Epidermal melanocyte (primary cell): ENCODE results near the gene ATP8A2.

Experiments used
- DNase-seq: peaks from one replicate; pipeline ENCODE4 v3.0.0; 2011; ENCODE audit warnings: low spot score; ENCODE audit not compliant: insufficient read length

The ATP8A2 gene

GRCh38 chr13:25727250-25727649 is 355.5 kb downstream of the ATP8A2 start:
- DNase-seq = no peak

GRCh38 chr13:25727810-25728209 is 356.0 kb downstream of the ATP8A2 start:
- DNase-seq = no peak

DNA sequence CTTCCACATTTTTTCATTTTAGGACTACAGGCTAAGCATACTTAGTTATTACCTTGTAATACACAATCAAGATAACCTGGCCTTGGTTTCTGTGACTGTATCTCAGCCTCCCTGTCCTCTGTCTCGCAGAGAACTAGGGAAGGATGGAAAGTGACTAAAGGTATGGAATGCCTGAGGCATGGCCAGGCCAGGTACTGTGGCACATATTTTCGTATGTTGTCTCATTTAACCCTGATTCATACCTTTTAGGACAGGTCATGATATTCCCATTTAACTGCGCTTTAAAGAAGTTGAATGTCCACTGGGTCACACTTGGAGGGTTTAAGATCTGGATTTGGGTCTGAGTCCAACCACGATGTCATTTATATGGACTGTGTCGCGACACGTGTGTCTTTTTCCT is 357.4 kb downstream of the ATP8A2 start:
- no peak for DNase-seq

DNA sequence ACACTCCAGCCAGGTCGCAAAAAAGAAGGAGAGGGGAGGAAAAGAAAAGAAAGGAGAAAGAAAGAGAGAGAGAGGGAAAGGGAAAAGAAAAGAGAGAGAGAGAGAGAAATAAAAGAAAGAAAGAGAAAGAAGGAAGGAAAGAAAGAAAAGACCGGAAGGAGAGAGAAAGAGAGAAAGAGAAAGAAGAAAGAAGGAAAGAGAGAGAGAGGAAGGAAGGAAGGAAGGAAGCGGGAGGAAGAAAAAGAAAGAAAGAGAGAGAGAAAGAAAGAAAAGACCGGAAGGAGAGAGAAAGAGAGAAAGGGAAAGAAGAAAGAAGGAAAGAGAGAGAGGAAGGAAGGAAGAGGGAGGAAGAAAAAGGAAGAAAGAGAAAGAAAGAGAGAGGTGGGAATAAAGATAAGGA is 359.3 kb downstream of the ATP8A2 start:
- DNase-seq = no peak

- DNase-seq = no peak
Observed at GRCh38 chr13:25731536-25731935, 359.8 kb downstream of the ATP8A2 start.

DNA sequence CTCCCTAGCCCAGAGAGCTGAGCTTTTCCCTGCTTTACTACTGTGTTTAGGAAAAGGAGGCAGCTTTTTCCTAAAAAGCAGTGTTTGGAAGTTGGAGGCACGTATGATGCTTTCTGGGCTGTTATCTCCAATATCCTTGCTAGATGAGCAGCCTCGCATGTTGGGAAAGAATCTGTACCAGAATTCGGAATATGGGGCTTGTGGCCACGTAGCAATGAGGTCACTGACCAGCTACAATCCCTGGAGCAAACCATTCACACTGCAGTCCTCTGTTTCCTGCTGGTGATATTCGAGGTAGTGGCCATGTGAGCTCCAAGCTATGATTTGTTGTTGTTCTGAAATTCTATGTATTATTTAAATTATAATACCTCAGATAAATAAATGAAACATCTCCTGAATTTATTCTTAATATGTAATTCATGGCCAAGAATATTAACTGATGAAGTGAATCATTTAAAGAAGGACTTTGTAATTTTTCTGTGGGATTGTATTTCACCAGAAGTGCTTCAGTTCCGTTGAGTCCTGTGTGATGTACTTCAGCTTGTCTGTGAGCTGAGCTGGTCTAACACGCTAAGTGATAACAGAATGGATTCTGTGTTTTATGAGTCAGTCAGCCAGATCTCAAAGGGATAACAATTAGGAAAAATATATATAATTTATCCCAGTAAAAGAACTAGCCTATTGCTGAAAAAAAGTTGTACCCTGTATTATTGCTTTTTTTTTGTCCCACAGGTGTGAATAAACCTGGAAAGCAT is 360.5 kb downstream of the ATP8A2 start:
- DNase-seq = no peak

DNA sequence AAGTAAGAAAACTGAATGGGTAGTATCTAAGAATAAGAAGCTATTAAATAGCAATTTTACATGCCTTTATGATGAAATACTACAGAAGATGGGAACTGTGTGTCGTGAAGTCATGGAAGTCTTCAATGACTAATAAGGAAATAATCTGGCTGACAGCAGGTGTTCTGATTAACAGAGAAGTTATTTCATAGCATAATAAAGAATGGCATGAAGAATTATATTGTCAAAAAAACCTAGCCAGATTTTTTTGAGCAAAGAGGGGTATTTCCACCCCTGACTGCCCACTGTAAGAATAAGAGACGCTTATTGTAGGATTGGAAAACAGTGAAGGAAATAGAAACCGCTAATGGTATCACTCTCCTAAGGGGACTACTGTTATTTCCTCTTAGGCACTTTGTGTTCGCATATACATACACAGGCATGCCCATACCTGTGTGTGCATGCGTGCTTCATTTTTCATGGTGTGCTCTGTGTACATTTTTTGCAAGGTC is 361.3 kb downstream of the ATP8A2 start:
- DNase-seq = no peak

- no peak for DNase-seq
Observed at GRCh38 chr13:25733696-25734435, 362.1 kb downstream of the ATP8A2 start.

GRCh38 chr13:25738342-25739196 is 366.8 kb downstream of the ATP8A2 start:
- DNase-seq = no peak

DNA sequence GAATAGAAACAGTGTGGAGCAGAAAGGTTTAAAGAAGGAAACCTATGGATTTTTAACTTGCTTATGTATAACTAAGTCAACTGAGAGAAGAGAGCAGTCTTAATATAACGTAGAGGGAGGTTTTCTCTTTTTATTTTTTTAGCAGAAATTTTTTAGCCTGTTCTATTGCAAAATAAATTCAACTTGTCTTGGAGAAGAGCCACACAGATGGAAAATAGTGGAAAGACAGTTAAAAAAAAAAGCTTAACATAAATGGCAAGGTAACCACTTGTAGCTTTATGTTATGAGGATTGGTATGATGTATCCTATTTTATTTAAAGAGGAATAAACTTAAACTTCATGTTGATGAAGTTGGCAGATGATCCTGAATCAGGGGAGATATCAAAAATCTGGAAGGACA is 367.6 kb downstream of the ATP8A2 start:
- DNase-seq = no peak

DNA sequence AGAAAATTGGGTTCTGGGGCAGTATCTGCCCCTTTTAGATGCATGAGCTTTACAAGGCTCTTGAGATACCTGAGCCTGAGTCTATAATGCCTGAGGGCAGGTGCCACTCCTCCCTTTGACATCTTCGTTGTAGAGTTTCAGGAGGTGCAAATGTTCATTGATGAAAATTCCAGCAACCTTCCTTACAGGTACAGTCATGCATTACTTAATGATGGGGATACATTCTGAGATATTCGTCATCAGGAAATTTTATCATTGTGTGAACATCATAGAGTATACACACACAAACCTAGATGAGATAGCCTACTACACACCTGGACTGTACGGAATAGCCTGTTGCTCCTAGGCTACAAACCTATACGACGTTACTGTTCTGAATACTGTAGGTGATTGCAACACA is 370.0 kb downstream of the ATP8A2 start:
- no peak for DNase-seq

DNA sequence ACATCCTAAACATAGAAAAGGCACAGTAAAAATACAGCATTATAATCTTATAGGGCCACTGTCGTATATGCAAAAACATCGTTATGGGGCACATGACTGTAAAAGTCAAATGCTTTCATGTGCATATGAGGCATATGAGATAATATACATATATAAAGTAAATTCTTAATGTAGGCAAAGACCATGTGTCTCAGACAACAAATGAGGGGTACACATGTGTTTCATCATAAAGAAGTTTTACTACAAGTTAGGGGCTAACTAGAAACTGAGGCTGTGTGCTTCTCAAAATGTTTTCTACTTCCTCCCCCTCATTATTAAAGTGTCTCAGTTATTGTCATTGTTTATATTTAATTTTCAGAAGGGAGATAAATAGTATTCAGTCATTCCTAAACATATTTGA is 370.4 kb downstream of the ATP8A2 start:
- DNase-seq = no peak

- DNase-seq = no peak
Observed at GRCh38 chr13:25743421-25743820, 371.6 kb downstream of the ATP8A2 start.

DNA sequence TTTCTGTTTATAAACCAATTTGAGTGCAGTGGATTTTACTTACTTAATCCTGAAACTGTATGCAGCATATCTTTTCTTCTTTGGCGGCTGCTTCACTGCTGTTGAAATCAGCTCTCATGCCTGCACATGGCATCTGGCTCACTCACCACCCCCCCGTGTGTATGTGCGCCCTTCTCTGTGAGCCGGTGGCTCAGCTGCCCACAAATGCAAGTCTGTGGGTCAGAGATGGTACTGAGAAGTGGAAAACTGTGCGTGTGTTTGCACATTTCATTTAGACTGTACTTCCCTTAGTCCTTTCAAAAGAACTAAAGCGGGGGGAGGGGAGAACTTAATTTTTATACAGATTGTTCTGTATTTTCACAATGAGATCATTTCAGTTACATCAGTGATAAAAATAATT is 372.4 kb downstream of the ATP8A2 start:
- no peak for DNase-seq

DNA sequence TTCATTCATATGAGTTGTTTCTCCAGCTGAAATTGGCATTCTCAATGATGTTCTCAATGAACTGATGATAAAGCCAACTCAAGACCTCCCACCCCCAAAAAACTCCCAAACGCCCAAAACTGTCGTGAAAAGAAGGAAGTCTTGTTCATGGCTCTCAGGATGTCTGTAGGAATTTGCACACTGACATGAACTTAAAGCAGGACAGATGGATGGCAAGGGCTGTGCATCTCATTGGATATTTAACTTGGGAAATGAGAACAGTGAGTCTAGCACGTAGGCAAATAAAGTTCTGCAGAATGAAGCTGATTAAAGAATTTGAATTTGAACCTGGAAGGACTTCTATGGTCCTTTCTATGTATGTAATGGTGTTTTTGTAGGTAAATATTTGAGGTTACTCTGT is 374.4 kb downstream of the ATP8A2 start:
- DNase-seq = no peak

DNA sequence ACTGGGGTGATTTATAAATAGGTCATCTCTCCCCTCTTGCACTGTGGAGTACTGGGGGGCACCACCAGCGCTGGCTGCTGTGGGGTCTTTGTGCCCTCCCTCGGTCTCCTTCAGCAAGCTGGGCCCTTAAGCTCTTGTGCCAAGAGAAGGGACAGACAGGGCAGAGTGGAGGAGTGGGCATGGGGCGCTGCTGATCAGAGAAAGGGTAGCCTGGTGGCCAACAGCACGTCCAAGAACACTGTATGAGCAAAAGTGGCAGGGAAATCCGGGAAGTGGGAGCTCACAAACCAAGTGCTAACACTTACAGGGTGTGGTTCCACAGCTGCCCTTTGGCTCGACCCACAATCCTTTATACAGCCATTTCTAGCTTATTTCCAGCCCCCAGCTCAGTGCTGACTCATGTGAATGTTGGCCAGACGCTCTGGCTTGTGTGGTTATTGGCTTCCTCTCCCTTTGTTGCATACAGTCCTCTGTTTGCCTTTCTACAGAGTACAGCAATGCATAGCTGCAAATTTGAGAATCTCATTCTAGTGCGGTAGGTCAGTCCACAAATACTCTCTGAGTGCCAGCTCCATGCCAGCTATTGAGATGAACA is 381.3 kb downstream of the ATP8A2 start:
- no peak for DNase-seq

DNA sequence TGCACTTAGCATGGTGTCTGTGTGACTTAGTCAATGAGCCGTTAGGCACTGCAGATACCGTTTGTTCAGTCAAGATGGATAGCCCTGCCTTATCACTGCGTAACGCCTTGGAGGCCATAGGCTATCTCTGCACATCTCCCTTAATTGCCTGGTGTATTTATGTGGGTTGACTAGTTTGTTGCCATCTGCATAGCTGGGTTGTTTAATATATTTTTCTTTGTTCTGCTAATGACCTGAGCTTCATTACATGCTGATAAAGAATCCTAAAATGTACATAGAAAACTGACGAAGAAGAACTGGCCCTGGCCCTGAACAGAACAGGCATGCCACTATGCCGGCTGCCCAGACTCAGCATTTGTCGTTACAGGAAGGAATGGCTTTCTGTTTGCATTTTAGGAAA is 382.2 kb downstream of the ATP8A2 start:
- no peak for DNase-seq

GRCh38 chr13:25756251-25756650 is 384.5 kb downstream of the ATP8A2 start:
- DNase-seq = no peak

- no peak for DNase-seq
Observed at GRCh38 chr13:25756912-25757311, 385.1 kb downstream of the ATP8A2 start.

- DNase-seq = no peak
Observed at GRCh38 chr13:25761041-25761440, 389.3 kb downstream of the ATP8A2 start.

- DNase-seq = no peak
Observed at GRCh38 chr13:25762281-25762680, 390.5 kb downstream of the ATP8A2 start.
